ENCODE data around the gene TMPRSS11A.

The TMPRSS11A gene

DNA sequence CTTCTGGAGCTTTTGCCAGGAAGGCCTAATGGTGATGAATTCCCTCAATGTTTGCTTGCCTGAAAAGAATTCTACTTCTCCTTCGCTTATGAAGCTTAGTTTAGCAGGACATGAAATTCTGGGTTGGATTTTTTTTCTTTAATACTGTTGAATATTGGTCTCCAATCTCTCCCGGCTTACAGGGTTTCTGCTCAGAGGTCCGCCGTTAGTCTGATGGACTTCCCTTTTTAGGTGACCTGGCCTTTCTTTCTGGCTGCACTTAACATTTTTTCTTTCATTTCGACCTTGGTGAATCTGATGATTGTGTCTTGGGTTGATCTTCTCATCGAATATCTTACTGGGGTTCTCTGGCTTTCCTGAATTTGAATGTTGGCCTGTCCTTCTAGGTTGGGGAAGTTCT lies 17.2 kb upstream of the TMPRSS11A start:
- no peak for TF ChIP-seq CTCF (IDR thresholded peaks at IDR 0.05; ENCODE audit: insufficient read depth, low read depth, low read length, missing control alignments)
- DNase-seq (ENCODE audit: low read depth): no peak
- no peak overlapping the region for H3K4me3 ChIP-seq (ENCODE audit: low read depth, low read length)

GRCh38 chr4:67973608-67974007 lies 10.3 kb upstream of the TMPRSS11A start:
- DNase-seq (ENCODE audit: low read depth): no peak
- no peak overlapping the region for H3K4me3 ChIP-seq (ENCODE audit: low read depth, low read length)
- TF ChIP-seq CTCF (IDR thresholded peaks at IDR 0.05; ENCODE audit: insufficient read depth, low read depth, low read length, missing control alignments): no peak

- no peak overlapping the region for H3K4me3 ChIP-seq (ENCODE audit: low read depth, low read length)
- no peak for TF ChIP-seq CTCF (IDR thresholded peaks at IDR 0.05; ENCODE audit: insufficient read depth, low read depth, low read length, missing control alignments)
- DNase-seq (ENCODE audit: low read depth): no peak
Measured at GRCh38 chr4:67954890-67955289, 8.4 kb downstream of the TMPRSS11A start.

GRCh38 chr4:67941074-67941473 lies 22.2 kb downstream of the TMPRSS11A start:
- no peak for DNase-seq (ENCODE audit: low read depth)
- no peak overlapping the region for H3K4me3 ChIP-seq (ENCODE audit: low read depth, low read length)
- TF ChIP-seq CTCF (IDR thresholded peaks at IDR 0.05; ENCODE audit: insufficient read depth, low read depth, low read length, missing control alignments): no peak

GRCh38 chr4:67940506-67940905 lies 22.8 kb downstream of the TMPRSS11A start:
- no peak for DNase-seq (ENCODE audit: low read depth)
- no peak overlapping the region for H3K4me3 ChIP-seq (ENCODE audit: low read depth, low read length)
- no peak for TF ChIP-seq CTCF (IDR thresholded peaks at IDR 0.05; ENCODE audit: insufficient read depth, low read depth, low read length, missing control alignments)

GRCh38 chr4:67939195-67939594 lies 24.1 kb downstream of the TMPRSS11A start:
- no peak overlapping the region for H3K4me3 ChIP-seq (ENCODE audit: low read depth, low read length)
- no peak for DNase-seq (ENCODE audit: low read depth)
- TF ChIP-seq CTCF (IDR thresholded peaks at IDR 0.05; ENCODE audit: insufficient read depth, low read depth, low read length, missing control alignments): no peak

DNA sequence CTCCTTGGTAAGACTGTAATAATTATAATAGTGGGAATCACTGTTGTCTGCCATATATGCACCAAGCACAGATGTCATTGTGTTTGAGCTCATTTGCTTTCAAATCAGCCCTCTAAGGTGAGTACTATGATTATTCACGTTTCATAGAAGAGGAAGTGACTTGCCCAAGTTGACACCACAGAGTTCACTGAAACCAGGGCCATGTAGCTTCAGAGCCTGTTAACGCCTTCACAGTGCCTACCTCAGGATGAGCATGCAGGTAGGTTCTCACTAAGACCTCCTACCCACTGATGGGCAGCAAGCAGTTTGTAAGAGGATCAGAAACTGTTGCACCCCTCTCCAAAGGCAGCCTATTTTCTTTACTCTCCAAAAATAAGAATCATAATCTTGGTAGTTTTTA lies 27.4 kb downstream of the TMPRSS11A start:
- H3K4me3 ChIP-seq (ENCODE audit: low read depth, low read length): no peak overlapping the region
- DNase-seq (ENCODE audit: low read depth): no peak
- TF ChIP-seq CTCF (IDR thresholded peaks at IDR 0.05; ENCODE audit: insufficient read depth, low read depth, low read length, missing control alignments): no peak

Data from GM12865 (cell line).